ENCODE measurements around the gene DDIT3. TPM values are rescaled to one million over a fixed set of nuclear protein-coding genes. Genes with fewer than 3 reads are reported as not detected.

Gene DDIT3
- total RNA-seq, 4 donors from 2014 or later, result 5.1 to 23.3 (median 15.4) TPM

DNA sequence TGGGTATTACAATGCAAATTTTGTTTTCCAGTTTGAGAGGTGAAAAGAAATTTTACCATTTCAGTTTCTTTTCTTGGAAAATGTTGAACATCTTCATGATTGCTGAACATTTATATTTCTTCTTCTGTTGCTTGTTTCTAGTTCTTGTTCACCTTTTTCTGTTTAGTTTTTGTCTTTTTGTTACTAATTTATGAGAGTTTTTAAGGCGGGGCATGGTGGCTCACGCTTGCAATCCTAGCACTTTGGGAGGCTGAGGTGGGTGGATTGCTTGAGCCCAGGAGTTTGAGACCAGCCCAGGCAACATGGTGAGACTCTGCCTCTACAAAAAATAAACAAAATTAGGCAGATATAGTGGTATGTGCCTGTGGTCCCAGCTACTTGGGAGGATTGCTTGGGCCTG is 40.2 kb upstream of the DDIT3 start:
- TF ChIP-seq, protein P1, sequence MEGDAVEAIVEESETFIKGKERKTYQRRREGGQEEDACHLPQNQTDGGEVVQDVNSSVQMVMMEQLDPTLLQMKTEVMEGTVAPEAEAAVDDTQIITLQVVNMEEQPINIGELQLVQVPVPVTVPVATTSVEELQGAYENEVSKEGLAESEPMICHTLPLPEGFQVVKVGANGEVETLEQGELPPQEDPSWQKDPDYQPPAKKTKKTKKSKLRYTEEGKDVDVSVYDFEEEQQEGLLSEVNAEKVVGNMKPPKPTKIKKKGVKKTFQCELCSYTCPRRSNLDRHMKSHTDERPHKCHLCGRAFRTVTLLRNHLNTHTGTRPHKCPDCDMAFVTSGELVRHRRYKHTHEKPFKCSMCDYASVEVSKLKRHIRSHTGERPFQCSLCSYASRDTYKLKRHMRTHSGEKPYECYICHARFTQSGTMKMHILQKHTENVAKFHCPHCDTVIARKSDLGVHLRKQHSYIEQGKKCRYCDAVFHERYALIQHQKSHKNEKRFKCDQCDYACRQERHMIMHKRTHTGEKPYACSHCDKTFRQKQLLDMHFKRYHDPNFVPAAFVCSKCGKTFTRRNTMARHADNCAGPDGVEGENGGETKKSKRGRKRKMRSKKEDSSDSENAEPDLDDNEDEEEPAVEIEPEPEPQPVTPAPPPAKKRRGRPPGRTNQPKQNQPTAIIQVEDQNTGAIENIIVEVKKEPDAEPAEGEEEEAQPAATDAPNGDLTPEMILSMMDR (IDR thresholded peaks at IDR 0.05), result no peak
- no peak for TF ChIP-seq POLR2A (IDR thresholded peaks at IDR 0.05)
- Histone ChIP-seq H3K36me3 (no peaks in the 10 kb centered on the region), H3K9me3 (no peaks in the 10 kb centered on the region), H3K27ac (no peak overlapping the region), H3K27me3 (no peaks in the 10 kb centered on the region), H3K4me1 (no peaks in the 10 kb centered on the region), H3K4me3 (no peak overlapping the region)
- WGBS, 2 donors, result 85 to 89% methylated on average over 2 of the region's 2 CpGs
- no peak for DNase-seq
- intact Hi-C loops (cut with DNase I), result no loop called here

DNA sequence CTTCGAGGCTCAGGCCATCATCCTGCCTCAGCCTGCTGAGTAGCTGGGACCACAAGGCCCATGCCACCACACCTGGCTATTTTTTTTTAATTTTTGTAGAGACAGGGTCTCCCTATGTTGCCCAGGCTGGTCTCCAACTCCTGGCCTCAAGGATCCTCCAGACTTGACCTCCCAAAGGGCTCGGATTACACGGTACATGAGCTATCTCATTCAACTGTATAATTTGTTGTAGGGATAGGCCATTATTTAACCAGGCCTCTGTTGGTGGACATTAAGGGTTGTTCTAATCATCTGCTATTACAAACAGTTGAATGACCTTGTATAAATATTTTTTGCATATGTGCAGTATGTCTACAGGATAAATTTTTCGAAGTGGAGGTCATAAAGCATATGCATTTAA is 38.5 kb upstream of the DDIT3 start:
- Histone ChIP-seq H3K27ac (no peak overlapping the region), H3K4me3 (no peak overlapping the region), H3K36me3 (no peaks in the 10 kb centered on the region), H3K9me3 (no peaks in the 10 kb centered on the region), H3K27me3 (no peaks in the 10 kb centered on the region), H3K4me1 (no peaks in the 10 kb centered on the region)
- DNase-seq, result no peak
- TF ChIP-seq, protein P1 (IDR thresholded peaks at IDR 0.05), result no peak
- TF ChIP-seq POLR2A (IDR thresholded peaks at IDR 0.05), result no peak
- intact Hi-C loops (cut with DNase I), result no loop called here
- 75 to 83% methylated on average over 4 of the region's 4 CpGs for WGBS, 2 donors

DNA sequence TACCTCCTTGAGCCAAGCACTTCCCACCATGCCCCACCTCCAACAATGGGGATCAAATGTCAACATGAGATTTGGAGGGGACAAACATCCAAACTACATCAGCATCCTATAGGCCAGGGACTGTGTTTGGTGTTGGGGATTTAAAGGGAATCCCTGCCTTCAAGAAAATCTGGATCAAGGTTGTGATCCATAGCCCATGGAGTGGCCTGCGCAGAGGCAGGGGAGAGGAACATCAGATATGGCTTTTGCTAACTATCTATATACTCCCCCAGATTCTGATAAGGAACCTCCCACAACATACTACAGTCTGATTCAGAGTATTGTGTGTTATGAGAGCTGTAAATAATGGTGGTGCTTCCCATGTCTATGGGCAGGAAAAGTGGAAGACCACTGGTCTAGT is 34.6 kb upstream of the DDIT3 start:
- Histone ChIP-seq H3K4me3 (no peak overlapping the region), H3K4me1 (peaks cover 3 to 6% (median 5%) of the 10 kb centered on the region in 3 donors), H3K27ac (no peak overlapping the region), H3K9me3 (no peaks in the 10 kb centered on the region), H3K27me3 (peaks cover 0 to 20% (median 0%) of the 10 kb centered on the region in 4 donors), H3K36me3 (no peaks in the 10 kb centered on the region)
- 100% methylated on average over 1 of the region's 1 CpG; no CpG with 5 or more reads in 1 of the 2 donors for WGBS, 2 donors
- TF ChIP-seq, protein P1 (IDR thresholded peaks at IDR 0.05), result no peak
- TF ChIP-seq POLR2A (IDR thresholded peaks at IDR 0.05), result no peak
- intact Hi-C loops (cut with DNase I), result no loop called here
- DNase-seq, result no peak

DNA sequence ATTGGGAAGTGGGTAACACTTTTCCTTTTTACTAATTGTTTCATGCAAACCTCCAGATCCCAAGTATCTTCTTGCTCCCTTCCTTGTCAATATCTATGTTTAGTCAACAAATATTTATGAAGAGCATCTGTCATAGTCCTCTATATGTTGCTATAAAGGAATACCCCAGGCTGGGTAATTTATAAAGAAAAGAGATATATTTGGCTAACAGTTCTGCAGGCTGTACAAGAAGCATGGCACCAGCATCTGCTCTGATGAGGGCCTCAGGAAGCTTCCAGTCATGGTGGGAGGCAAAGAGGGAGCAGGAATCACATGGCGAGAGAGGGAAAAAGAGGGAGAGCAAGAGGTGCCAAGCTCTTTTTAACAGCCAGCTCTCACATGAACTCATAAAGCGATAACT is 34.1 kb upstream of the DDIT3 start:
- Histone ChIP-seq H3K27ac (no peak overlapping the region), H3K36me3 (no peaks in the 10 kb centered on the region), H3K4me3 (no peak overlapping the region), H3K9me3 (no peaks in the 10 kb centered on the region), H3K4me1 (peaks cover 3 to 11% (median 5%) of the 10 kb centered on the region in 3 donors), H3K27me3 (peaks cover 0 to 24% (median 0%) of the 10 kb centered on the region in 4 donors)
- intact Hi-C loops (cut with DNase I), result no loop called here
- WGBS, 2 donors, result 85 to 88% methylated on average over 2 of the region's 2 CpGs
- TF ChIP-seq POLR2A (IDR thresholded peaks at IDR 0.05), result no peak
- TF ChIP-seq, protein P1 (IDR thresholded peaks at IDR 0.05), result no peak
- no peak for DNase-seq

DNA sequence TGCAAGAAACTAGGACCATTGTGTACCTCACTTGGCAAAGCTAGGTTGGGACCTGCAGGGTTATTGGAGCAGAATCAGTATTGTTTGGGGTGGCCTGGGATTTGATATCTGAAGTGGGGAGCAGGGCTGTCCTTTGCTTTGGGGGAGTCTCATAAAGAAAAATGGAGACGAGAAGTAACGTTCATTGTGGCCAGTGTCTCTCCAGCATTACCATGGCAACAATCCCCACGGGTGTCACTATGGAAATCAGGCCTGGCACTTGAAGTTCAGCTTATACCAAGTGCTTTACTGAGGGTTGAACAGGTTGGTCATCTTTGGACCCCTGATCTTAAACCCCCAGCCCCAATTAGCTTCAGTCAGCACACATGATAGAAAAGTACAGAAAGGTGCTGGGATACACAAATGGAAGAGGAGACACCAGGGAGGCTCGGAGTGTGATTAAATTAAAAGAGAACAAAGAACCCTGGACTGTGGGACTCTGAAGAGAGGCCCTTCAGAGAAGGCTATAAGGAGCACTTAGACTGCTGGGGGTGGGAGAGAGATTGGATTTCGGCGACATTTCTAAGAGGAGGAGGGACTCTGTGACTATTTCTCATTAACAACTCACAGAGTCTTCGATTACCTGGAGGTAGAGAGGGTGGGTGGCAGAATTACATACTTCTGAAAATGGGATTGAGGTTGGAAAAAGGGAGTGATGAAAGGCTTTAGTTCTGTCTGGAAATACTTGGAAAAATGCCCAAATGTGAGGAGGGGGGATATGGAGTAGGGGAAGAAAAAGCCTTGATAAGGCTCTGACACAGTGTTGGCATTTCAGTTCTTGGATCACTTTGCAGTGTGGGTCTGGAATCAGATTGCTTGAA is 33.3 kb upstream of the DDIT3 start:
- H3K36me3 ChIP-seq, result no peaks in the 10 kb centered on the region
- no peak for TF ChIP-seq POLR2A (IDR thresholded peaks at IDR 0.05)
- TF ChIP-seq, protein P1 (IDR thresholded peaks at IDR 0.05), result no peak
- intact Hi-C loops (cut with DNase I), result no loop called here
- H3K4me1 ChIP-seq, result peaks cover 3 to 14% (median 5%) of the 10 kb centered on the region in 3 donors
- no peak for DNase-seq
- no peaks in the 10 kb centered on the region for H3K9me3 ChIP-seq
- no peak overlapping the region for H3K27ac ChIP-seq
- WGBS, 2 donors, result 71 to 75% methylated on average over 6 to 7 of the region's 7 CpGs
- H3K27me3 ChIP-seq, result peaks cover 0 to 33% (median 0%) of the 10 kb centered on the region in 4 donors
- no peak overlapping the region for H3K4me3 ChIP-seq
